Ectodermal cell (in vitro differentiated cells): Measurements from ENCODE around the gene UNC119B.
A peak's percentile ranks its signal among the peaks of the same experiment; 100 is the strongest.

Experiments
- H3K27ac ChIP-seq: 2 replicates; pipeline ENCODE4 v1.7.0; 2013; ENCODE audit warnings: mild to moderate bottlenecking, low read depth, low read length; ENCODE audit not compliant: insufficient read depth, poor library complexity, severe bottlenecking
- H3K27me3 ChIP-seq: 2 replicates; pipeline ENCODE4 v1.7.0; 2013; ENCODE audit warnings: mild to moderate bottlenecking, low read length; ENCODE audit not compliant: insufficient read depth, control insufficient read depth, poor library complexity, severe bottlenecking
- H3K36me3 ChIP-seq: one replicate; pipeline ENCODE4 v1.7.0; 2013; ENCODE audit warnings: low read length; ENCODE audit not compliant: control insufficient read depth, insufficient read depth
- H3K4me1 ChIP-seq: one replicate; pipeline ENCODE4 v1.7.0; 2013; ENCODE audit warnings: low read length; ENCODE audit not compliant: control insufficient read depth, insufficient read depth
- H3K4me3 ChIP-seq: 2 replicates; pipeline ENCODE4 v1.7.0; 2013; ENCODE audit warnings: low read depth, low read length, control low read depth; ENCODE audit not compliant: insufficient read depth
- H3K9me3 ChIP-seq: 2 replicates; pipeline ENCODE4 v1.7.0; 2013; ENCODE audit warnings: mild to moderate bottlenecking, low read length, moderate library complexity; ENCODE audit not compliant: control insufficient read depth
- WGBS, 2 experiments: methylation state at CpG; one replicate each; pipeline ENCODE4 v1.1.7; 2013; ENCODE audit warnings: missing lambda C conversion rate in 2 of 2; 5-methylcytosine and 5-hydroxymethylcytosine counted together

UNC119B gene

DNA sequence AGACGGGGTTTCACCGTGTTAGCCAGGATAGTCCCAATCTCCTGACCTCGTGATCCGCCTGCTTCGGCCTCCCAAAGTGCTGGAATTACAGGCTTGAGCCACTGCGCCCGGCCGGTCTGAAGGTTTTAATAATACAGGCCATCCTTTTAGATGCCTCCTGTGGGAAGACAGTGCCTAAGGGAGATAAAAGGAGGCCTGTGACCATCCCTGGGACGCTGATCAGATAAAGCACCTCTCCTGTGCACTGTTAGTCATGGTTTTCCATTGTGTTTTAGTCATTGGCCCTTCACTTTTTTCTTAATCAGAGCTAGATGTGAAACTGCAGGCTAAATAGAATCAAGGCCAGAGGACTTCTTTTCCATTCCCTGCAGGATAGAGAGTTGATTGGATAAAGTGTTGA, 7.8 kb downstream of the UNC119B start:
- Histone ChIP-seq H3K27ac (no peak overlapping the region), H3K4me1 (no peaks in the 10 kb centered on the region), H3K27me3 (no peaks in the 10 kb centered on the region), H3K9me3 (no peaks in the 10 kb centered on the region), H3K36me3 (peaks cover 63% of the 10 kb centered on the region), H3K4me3 (no peak overlapping the region)
- WGBS, 2 experiments: 93 to 94% methylated on average over 9 of the region's 9 CpGs

DNA sequence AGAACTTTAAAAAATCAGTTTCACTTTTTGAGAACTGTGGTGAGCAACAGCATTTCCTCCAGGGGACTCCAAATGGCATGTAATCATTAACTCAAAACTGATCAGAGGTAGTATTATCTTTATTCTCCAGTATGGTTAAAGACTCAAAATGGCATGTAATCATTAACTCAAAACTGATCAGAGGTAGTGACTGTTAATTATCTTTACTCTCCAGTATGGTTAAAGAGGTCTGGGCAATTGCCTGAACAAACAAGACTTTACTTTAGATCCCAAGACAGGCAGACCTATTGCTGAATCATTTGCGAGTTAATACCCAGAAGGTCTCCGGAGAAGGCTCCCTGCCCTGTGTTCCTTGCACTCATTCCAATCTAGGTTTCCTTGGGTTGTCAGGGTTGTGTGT, 8.8 kb downstream of the UNC119B start:
- Histone ChIP-seq H3K27ac (no peak overlapping the region), H3K36me3 (peaks cover 60% of the 10 kb centered on the region), H3K9me3 (no peaks in the 10 kb centered on the region), H3K27me3 (no peaks in the 10 kb centered on the region), H3K4me1 (no peaks in the 10 kb centered on the region), H3K4me3 (no peak overlapping the region)
- WGBS, 2 experiments: 96 to 98% methylated on average over 2 of the region's 2 CpGs

DNA sequence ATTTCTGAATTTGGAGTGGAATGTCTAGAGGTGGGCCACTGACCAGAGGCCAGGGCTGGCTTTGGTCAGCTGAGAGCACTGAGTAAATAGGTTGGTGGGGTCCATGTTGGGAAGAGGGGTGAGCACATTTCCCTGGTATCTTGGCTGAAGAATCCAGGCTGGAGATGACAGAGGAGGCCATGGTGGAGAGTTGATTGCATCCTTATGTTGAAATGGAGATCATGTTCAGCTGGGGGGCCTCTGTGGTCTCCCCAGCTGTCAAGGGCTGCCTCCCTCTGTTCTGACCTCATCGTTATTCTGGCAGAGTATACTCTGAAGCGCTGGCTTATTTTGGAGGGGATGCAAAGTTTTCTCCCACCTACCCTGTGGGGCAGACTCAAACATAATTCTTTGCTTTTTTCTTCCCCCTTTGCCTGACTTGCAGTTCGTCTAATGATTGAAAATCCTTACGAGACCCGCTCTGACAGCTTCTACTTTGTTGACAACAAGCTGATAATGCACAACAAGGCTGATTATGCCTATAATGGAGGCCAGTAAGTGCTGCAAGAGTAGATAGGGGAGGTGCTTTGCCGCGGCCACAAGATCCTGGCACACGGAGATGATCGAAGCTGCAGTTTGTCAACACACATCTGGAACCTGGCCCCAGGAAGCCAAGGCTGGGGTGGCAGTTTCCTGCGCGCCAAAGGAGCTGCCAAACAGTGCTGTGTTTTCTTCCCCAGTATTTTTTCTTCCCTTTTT, 9.4 kb downstream of the UNC119B start:
- no peaks in the 10 kb centered on the region for H3K9me3 ChIP-seq
- H3K4me1 ChIP-seq: no peaks in the 10 kb centered on the region
- H3K27me3 ChIP-seq: no peaks in the 10 kb centered on the region
- no peak overlapping the region for H3K27ac ChIP-seq
- 94 to 96% methylated on average over 11 of the region's 11 CpGs for WGBS, 2 experiments
- peaks cover 60% of the 10 kb centered on the region for H3K36me3 ChIP-seq
- no peak overlapping the region for H3K4me3 ChIP-seq

- no peak overlapping the region for H3K4me3 ChIP-seq
- H3K27me3 ChIP-seq: no peaks in the 10 kb centered on the region
- H3K36me3 ChIP-seq: peaks cover 60% of the 10 kb centered on the region
- WGBS, 2 experiments: 92 to 95% methylated on average over 6 to 7 of the region's 7 CpGs
- no peaks in the 10 kb centered on the region for H3K9me3 ChIP-seq
- no peak overlapping the region for H3K27ac ChIP-seq
- no peaks in the 10 kb centered on the region for H3K4me1 ChIP-seq
These were observed 10.2 kb downstream of the UNC119B start for GRCh38 chr12:120720234-120720986.

DNA sequence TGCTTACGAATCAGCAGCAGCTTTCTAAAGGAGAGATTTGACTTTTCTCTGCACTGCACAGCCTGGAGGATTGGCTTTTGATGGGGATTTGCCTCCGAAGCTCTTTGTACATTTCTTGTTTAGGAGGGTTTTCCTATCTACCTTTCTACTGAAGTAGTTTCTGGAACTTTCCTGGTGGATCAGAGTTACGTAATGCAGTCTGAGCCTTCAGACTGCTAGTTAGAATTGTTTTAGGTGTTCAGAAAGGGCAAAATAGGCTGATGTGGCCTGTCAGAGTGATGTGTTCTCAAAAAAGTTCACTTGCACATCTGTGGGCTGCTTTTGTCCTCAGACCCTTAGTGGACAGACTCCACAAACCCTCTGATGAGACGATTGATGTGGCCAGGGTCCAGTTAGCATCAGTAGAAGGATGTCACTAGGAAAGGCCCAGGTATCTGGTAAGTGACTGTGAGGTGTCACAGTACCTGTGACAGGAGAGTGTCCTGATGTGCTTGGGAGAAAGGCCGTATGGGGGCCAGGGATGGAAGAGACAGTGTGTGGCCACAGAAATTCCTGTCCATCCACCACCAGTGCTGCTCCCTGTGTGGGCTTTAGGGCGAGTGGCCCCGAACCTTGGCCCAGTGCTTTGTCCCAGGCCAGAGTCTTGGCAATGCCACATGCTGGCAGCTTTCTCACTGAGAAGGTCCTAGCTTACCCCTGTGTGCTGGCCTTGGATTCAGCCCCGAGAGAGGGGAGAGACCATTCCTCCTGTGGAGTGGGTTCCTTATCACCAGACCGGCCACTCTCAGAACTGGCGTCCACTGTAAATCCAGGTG, 10.9 kb downstream of the UNC119B start:
- 95 to 96% methylated on average over 10 of the region's 10 CpGs for WGBS, 2 experiments
- Histone ChIP-seq H3K9me3 (no peaks in the 10 kb centered on the region), H3K27ac (no peak overlapping the region), H3K4me3 (no peak overlapping the region), H3K36me3 (peaks cover 53% of the 10 kb centered on the region), H3K4me1 (peaks cover 3% of the 10 kb centered on the region), H3K27me3 (peaks cover 4% of the 10 kb centered on the region)

DNA sequence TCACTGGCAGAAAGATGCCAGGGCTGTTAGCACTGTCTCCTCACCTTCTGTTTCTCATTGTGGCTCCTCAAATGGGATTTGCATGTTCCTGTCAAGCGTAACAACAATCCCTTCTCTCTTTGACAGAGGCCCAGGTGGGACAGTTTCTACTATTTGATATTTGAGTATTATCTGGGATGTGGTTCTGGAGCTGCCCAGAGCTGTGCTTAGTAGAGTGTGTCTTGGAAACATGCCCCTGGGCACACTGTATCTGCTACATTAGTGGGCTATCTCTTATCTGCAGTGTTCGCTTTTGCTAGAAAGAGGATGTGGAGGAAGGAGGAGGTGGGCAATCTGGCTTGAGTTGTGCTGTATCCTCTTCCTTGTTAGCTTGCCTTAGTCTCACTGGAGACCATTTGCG, 11.6 kb downstream of the UNC119B start:
- H3K4me3 ChIP-seq: no peak overlapping the region
- no peaks in the 10 kb centered on the region for H3K9me3 ChIP-seq
- WGBS, 2 experiments: 94% methylated on average over 3 of the region's 3 CpGs
- peaks cover 4% of the 10 kb centered on the region for H3K4me1 ChIP-seq
- peaks cover 47% of the 10 kb centered on the region for H3K36me3 ChIP-seq
- H3K27ac ChIP-seq: no peak overlapping the region
- H3K27me3 ChIP-seq: peaks cover 10% of the 10 kb centered on the region

DNA sequence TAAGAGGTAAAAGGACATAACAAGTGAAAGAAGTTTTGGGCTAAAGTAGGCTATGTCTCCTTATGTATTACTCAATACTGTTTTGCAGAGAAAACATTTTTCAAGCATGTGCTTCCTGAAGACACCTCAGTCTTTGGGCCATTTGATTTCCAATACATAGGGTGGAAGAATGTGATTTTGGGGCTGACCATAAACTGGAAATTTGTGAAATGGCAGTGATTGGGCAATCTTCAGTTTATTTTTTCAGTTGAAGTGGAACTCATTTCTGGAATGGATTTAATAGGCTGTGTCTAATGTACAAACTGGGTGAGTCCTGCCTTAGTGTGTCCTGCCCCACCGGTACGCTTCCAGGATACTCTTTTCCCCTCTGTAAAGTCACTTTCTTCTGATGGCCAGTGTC, 12.5 kb downstream of the UNC119B start:
- Histone ChIP-seq H3K9me3 (no peaks in the 10 kb centered on the region), H3K27ac (no peak overlapping the region), H3K27me3 (peaks cover 10% of the 10 kb centered on the region), H3K36me3 (peaks cover 43% of the 10 kb centered on the region), H3K4me3 (no peak overlapping the region), H3K4me1 (peaks cover 4% of the 10 kb centered on the region)
- WGBS, 2 experiments: 98 to 100% methylated on average over 2 of the region's 2 CpGs

- H3K9me3 ChIP-seq: no peaks in the 10 kb centered on the region
- no peak overlapping the region for H3K4me3 ChIP-seq
- H3K4me1 ChIP-seq: peaks cover 4% of the 10 kb centered on the region
- H3K27ac ChIP-seq: no peak overlapping the region
- H3K36me3 ChIP-seq: peaks cover 25% of the 10 kb centered on the region
- H3K27me3 ChIP-seq: peaks cover 10% of the 10 kb centered on the region
- 89 to 91% methylated on average over 5 of the region's 5 CpGs for WGBS, 2 experiments
These were observed 14.5 kb downstream of the UNC119B start for GRCh38 chr12:120724720-120725119.

- H3K27me3 ChIP-seq: peaks cover 10% of the 10 kb centered on the region
- H3K27ac ChIP-seq: no peak overlapping the region
- peaks cover 20% of the 10 kb centered on the region for H3K36me3 ChIP-seq
- H3K9me3 ChIP-seq: no peaks in the 10 kb centered on the region
- peak overlapping the region; percentile 59 for H3K4me3 ChIP-seq
- WGBS, 2 experiments: 39 to 41% methylated on average over 14 of the region's 14 CpGs
- peaks cover 4% of the 10 kb centered on the region for H3K4me1 ChIP-seq
These were observed 14.9 kb downstream of the UNC119B start for GRCh38 chr12:120725151-120725658.
